Upper lobe of left lung (tissue), 6 donors: ENCODE results near the gene RGL1. TPM values are rescaled to one million over a fixed set of nuclear protein-coding genes. Genes with fewer than 3 reads are reported as not detected.

Source experiments
- ATAC-seq, 2 donors: fragments of 200-7000 bp; cut with Tn5 transposase; one replicate each; pipeline ENCODE4 v1.9.1; 2022; ENCODE audit warnings: mild to moderate bottlenecking in 2 of 2, moderate library complexity in 2 of 2; ENCODE audit not compliant: low FRiP score in 2 of 2
- DNase-seq, 2 donors: peaks; one replicate each; pipeline ENCODE4 v3.0.0-alpha.2; 2019 to 2020
- H3K27ac ChIP-seq, 4 donors: fragments of 200-600 bp; sonication (generic); one replicate each; pipeline ENCODE4 v1.5.1; 2016 to 2019
- H3K27me3 ChIP-seq, 4 donors: fragments of 200-600 bp; sonication (generic); one replicate each; pipeline ENCODE4 v1.5.1; 2017 to 2019
- H3K36me3 ChIP-seq, 4 donors: fragments of 200-600 bp; sonication (generic); one replicate each; pipeline ENCODE4 v1.5.1; 2016 to 2019
- H3K4me1 ChIP-seq, 4 donors: fragments of 200-600 bp; sonication (generic); one replicate each; pipeline ENCODE4 v1.5.1; 2018 to 2019
- H3K4me3 ChIP-seq, 4 donors: fragments of 200-600 bp; sonication (generic); one replicate each; pipeline ENCODE4 v1.5.1; 2017 to 2019; ENCODE audit warnings: mild to moderate bottlenecking in 2 of 4, moderate library complexity in 1 of 4
- H3K9me3 ChIP-seq, 4 donors: fragments of 200-600 bp; sonication (generic); one replicate each; pipeline ENCODE4 v1.5.1; 2018 to 2019
- CTCF ChIP-seq, 6 experiments: fragments of 450-650 bp in 4 of 6; fragments of 200-600 bp in 2 of 6; sonication (generic) in 2 of 6; IDR thresholded peaks; one replicate each; pipeline ENCODE4 v1.5.1; 2016 to 2019; ENCODE audit warnings: antibody characterized with exemption in 6 of 6
- EP300 ChIP-seq, 4 donors: sonication (generic); formaldehyde crosslinking; IDR thresholded peaks; one replicate each; pipeline ENCODE4 v1.5.1; 2017; ENCODE audit warnings: antibody characterized with exemption in 4 of 4, control low read depth in 2 of 4
- POLR2A ChIP-seq, 4 donors: fragments of 450-650 bp; IDR thresholded peaks; one replicate each; pipeline ENCODE4 v1.5.1; 2016 to 2017; ENCODE audit warnings: antibody characterized with exemption in 4 of 4, mild to moderate bottlenecking in 2 of 4
- POLR2AphosphoS5 ChIP-seq, 2 donors: sonication (generic); formaldehyde crosslinking; IDR thresholded peaks; one replicate each; pipeline ENCODE4 v1.5.1; 2017; ENCODE audit warnings: antibody characterized with exemption in 2 of 2
- WGBS, 2 donors: methylation state at CpG; one replicate each; pipeline ENCODE4 v1.1.5; 2017 to 2018; 5-methylcytosine and 5-hydroxymethylcytosine counted together
- total RNA-seq, 6 donors: library from RNA; depleted of rRNA in 4 of 6; stranded (reverse); fragments of >200 nt in 4 of 6; gene quantifications; one replicate each; pipeline versions ENCODE4 v1.1.0 to v1.2.1, GENCODE V29; 2016 to 2021
- donor health status: DM: no; HTN: no; CAD: no; lungs with moderate emphysema.
- donor health status: DM: no; HTN: yes; CAD: no; lungs with severe emphysema.

Gene RGL1
- total RNA-seq, 6 donors from 2014 or later = 24.1 to 38.9 (median 26.7) TPM

DNA sequence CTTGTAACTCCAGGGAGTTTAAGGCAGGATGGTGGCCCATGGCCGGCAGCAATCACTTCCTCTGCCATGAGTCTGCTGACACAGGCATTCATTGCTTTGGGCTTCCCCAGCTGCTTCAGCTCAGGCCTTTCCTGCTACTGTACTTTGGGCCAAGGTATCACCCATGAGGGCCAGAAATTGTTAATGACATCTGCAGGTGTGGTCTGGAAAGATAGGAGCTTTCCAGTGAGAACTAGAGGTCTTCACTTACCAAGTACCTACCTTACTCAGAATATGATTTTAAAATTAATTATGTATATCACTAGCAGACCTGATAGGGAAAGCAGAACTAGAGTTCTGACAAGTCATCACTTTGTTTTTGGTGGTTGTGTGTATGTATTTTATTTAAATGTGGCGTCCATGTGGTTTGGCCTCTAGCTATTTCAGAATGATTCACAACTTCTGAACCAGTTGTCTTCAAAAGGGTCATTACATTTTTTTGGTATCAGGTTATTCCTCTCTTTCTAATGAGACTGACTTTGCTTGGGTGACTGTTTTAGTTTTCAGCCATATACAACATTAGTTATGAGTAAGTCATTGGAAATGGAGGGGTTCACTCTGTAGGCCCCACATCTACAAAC lies 2.7 kb downstream of the RGL1 start:
- H3K27ac ChIP-seq = peak overlapping the region; percentile 24 to 90 (median 62)
- peaks cover 46 to 58% (median 50%) of the 10 kb centered on the region in 4 donors for H3K4me1 ChIP-seq
- no peaks in the 10 kb centered on the region for H3K27me3 ChIP-seq
- WGBS, 2 donors = 47 to 58% methylated on average over 2 of the region's 2 CpGs
- H3K9me3 ChIP-seq = no peaks in the 10 kb centered on the region
- H3K36me3 ChIP-seq = no peaks in the 10 kb centered on the region
- ATAC-seq (no peak), DNase-seq (peak in 1 of 2 donors; percentile 58)
- H3K4me3 ChIP-seq = peak overlapping the region in 3 of 4 donors; percentile 2 to 71 (median 63)
- TF ChIP-seq EP300 (IDR thresholded peaks at IDR 0.05) (no peak), POLR2A (IDR thresholded peaks at IDR 0.05) (no peak), CTCF (IDR thresholded peaks at IDR 0.05) (no peak), POLR2AphosphoS5 (IDR thresholded peaks at IDR 0.05) (no peak)

DNA sequence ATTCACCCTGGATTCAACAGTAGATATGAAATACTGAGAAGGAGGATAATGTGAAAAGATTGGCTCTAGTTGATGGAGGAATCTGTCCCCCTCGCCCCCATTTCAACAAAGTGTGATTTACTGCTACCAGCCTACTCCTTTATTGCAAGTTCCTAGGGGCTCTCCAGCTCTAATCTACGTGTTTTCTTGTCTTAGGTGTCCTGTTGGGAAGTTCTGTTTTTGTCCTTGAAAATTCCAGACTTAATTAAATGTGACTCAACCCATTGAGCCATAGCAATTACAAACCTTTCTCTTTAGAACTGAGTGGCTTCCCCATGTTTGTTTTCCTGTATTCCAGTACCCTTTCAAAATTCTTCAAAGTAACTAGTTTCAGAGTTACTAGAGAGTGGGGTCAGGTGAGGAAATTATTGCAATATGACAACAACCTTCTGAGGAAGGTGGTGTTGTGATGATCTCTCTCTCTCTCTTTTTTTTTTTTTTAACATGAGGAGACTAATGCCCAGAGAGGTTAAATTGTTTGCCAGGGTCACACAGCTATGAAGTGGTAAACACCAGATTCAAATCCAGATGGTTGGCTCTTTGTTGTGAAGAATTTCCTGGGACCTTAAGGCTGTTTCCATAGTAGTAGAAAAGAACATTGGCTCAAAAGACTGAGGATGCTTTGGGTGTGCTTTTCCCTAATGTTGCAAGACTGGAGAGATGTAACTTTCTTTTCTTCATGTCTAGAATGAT lies 3.5 kb downstream of the RGL1 start:
- TF ChIP-seq POLR2AphosphoS5 (IDR thresholded peaks at IDR 0.05) (no peak), CTCF (IDR thresholded peaks at IDR 0.05) (no peak), POLR2A (IDR thresholded peaks at IDR 0.05) (no peak), EP300 (IDR thresholded peaks at IDR 0.05) (no peak)
- peak overlapping the region in 3 of 4 donors; percentile 37 to 90 (median 38) for H3K27ac ChIP-seq
- peaks cover 54 to 66% (median 57%) of the 10 kb centered on the region in 4 donors for H3K4me1 ChIP-seq
- H3K9me3 ChIP-seq = no peaks in the 10 kb centered on the region
- WGBS, 2 donors = 82 to 85% methylated on average over 2 of the region's 2 CpGs
- ATAC-seq (no peak), DNase-seq (no peak)
- H3K4me3 ChIP-seq = peak overlapping the region in 1 of 4 donors; percentile 63
- H3K36me3 ChIP-seq = no peaks in the 10 kb centered on the region
- no peaks in the 10 kb centered on the region for H3K27me3 ChIP-seq

GRCh38 chr1:183810121-183810520 lies 5.2 kb downstream of the RGL1 start:
- Histone ChIP-seq H3K36me3 (no peaks in the 10 kb centered on the region), H3K4me3 (no peak overlapping the region), H3K9me3 (no peaks in the 10 kb centered on the region), H3K4me1 (peaks cover 56 to 70% (median 62%) of the 10 kb centered on the region in 4 donors), H3K27ac (no peak overlapping the region), H3K27me3 (no peaks in the 10 kb centered on the region)
- TF ChIP-seq POLR2A (IDR thresholded peaks at IDR 0.05) (no peak), EP300 (IDR thresholded peaks at IDR 0.05) (no peak), CTCF (IDR thresholded peaks at IDR 0.05) (no peak), POLR2AphosphoS5 (IDR thresholded peaks at IDR 0.05) (no peak)
- peak in 1 of 2 donors; percentile 37 for ATAC-seq
- peak in 1 of 2 donors; percentile 35 for DNase-seq
- WGBS, 2 donors = 46 to 49% methylated on average over 2 of the region's 2 CpGs

- WGBS, 2 donors = 87 to 89% methylated on average over 4 of the region's 4 CpGs
- no peak for ATAC-seq
- no peaks in the 10 kb centered on the region for H3K36me3 ChIP-seq
- H3K27ac ChIP-seq = no peak overlapping the region
- H3K4me3 ChIP-seq = no peak overlapping the region
- peaks cover 56 to 72% (median 66%) of the 10 kb centered on the region in 4 donors for H3K4me1 ChIP-seq
- no peaks in the 10 kb centered on the region for H3K9me3 ChIP-seq
- H3K27me3 ChIP-seq = no peaks in the 10 kb centered on the region
- no peak for DNase-seq
- no peak for TF ChIP-seq EP300 (IDR thresholded peaks at IDR 0.05)
- no peak for TF ChIP-seq CTCF (IDR thresholded peaks at IDR 0.05)
- TF ChIP-seq POLR2AphosphoS5 (IDR thresholded peaks at IDR 0.05) = no peak
- TF ChIP-seq POLR2A (IDR thresholded peaks at IDR 0.05) = no peak
These were observed 6.0 kb downstream of the RGL1 start for GRCh38 chr1:183810756-183811544.
